ENCODE data around the gene PKHD1. TPM values are rescaled to one million over a fixed set of nuclear protein-coding genes. Genes with fewer than 3 reads are reported as not detected.

The PKHD1 gene
- total RNA-seq, 1 donor: not detected

- TF ChIP-seq, protein P1, sequence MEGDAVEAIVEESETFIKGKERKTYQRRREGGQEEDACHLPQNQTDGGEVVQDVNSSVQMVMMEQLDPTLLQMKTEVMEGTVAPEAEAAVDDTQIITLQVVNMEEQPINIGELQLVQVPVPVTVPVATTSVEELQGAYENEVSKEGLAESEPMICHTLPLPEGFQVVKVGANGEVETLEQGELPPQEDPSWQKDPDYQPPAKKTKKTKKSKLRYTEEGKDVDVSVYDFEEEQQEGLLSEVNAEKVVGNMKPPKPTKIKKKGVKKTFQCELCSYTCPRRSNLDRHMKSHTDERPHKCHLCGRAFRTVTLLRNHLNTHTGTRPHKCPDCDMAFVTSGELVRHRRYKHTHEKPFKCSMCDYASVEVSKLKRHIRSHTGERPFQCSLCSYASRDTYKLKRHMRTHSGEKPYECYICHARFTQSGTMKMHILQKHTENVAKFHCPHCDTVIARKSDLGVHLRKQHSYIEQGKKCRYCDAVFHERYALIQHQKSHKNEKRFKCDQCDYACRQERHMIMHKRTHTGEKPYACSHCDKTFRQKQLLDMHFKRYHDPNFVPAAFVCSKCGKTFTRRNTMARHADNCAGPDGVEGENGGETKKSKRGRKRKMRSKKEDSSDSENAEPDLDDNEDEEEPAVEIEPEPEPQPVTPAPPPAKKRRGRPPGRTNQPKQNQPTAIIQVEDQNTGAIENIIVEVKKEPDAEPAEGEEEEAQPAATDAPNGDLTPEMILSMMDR (IDR thresholded peaks at IDR 0.05; ENCODE audit: insufficient read depth, low read length): no peak
- DNase-seq (ENCODE audit: low read depth): no peak
- H3K4me3 ChIP-seq (ENCODE audit: low read depth, low read length): no peak overlapping the region
Measured at GRCh38 chr6:51892750-51893149, 194.7 kb downstream of the PKHD1 start.

- no peak overlapping the region for H3K4me3 ChIP-seq (ENCODE audit: low read depth, low read length)
- TF ChIP-seq, protein P1 (IDR thresholded peaks at IDR 0.05; ENCODE audit: insufficient read depth, low read length): no peak
- DNase-seq (ENCODE audit: low read depth): no peak
Measured at GRCh38 chr6:51892339-51892738, 195.1 kb downstream of the PKHD1 start.

GRCh38 chr6:51891784-51892183, 195.6 kb downstream of the PKHD1 start:
- no peak for DNase-seq (ENCODE audit: low read depth)
- TF ChIP-seq, protein P1 (IDR thresholded peaks at IDR 0.05; ENCODE audit: insufficient read depth, low read length): no peak

DNA sequence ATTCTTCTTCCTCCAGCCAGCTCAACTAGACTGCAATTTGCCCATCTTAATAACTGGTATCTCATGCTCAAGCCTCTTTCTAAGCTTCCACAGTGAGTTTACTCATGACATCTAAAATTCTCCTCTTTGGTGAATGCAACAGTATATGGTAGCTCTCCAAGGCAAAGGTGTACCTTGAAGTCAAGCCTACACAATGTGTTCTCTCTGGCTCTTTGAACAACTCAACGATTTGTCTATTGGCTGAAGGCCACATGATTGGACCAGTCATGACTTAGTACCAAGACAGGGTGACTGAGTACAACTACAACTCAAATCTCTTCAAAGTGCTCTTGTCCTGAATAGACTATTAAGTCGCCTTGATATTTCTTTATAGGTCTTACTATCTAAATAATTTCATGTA, 199.6 kb downstream of the PKHD1 start:
- no peak overlapping the region for H3K4me3 ChIP-seq (ENCODE audit: low read depth, low read length)
- TF ChIP-seq, protein P1 (IDR thresholded peaks at IDR 0.05; ENCODE audit: insufficient read depth, low read length): no peak
- no peak for DNase-seq (ENCODE audit: low read depth)

More at GRCh38 chr6:51891784-51892183, 195.6 kb downstream of the PKHD1 start:
- H3K4me3 ChIP-seq (ENCODE audit: low read depth, low read length): no peak overlapping the region

DNA sequence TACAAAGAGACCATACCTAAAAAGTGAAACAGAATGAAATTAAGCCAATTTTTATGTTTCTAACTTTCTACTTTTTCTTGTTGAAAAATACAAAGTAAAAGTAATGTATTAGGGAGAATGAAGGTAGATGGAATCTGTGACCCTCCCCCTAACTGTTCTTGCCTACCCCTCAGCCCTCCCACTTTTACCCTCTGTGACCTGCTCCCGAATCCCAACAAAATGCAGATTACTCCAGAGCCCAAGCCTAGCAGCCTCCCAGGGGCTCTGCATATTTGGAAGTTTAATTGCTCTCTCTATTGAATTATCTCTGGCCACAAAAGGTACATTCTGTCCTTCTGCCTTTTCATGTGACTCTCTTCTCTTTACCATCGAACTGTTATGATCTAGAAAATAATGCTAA, 201.5 kb downstream of the PKHD1 start:
- H3K4me3 ChIP-seq (ENCODE audit: low read depth, low read length): no peak overlapping the region
- TF ChIP-seq, protein P1 (IDR thresholded peaks at IDR 0.05; ENCODE audit: insufficient read depth, low read length): no peak
- DNase-seq (ENCODE audit: low read depth): no peak

- no peak for DNase-seq (ENCODE audit: low read depth)
- TF ChIP-seq, protein P1 (IDR thresholded peaks at IDR 0.05; ENCODE audit: insufficient read depth, low read length): no peak
- H3K4me3 ChIP-seq (ENCODE audit: low read depth, low read length): no peak overlapping the region
Measured at GRCh38 chr6:51868591-51869355, 218.6 kb downstream of the PKHD1 start.

All from fibroblast of the aortic adventitia (primary cell).